Activated T-helper 1 cell treated with anti-CD3 and anti-CD28 coated beads, Interleukin-12 subunit alpha, Interleukin-12 subunit beta, Interleukin-2, Interleukin-4 antibody, amounts not matched to agents 30 ng/mL and 10 ng/mL and 1 ng/mL, durations not matched to agents 14 hours and 24 hours and 36 hours (primary cell): Measurements from ENCODE around the gene TRIO. TPM values are rescaled to one million over a fixed set of nuclear protein-coding genes. Genes with fewer than 3 reads are reported as not detected.
"Not testable (repeated sequence)": the region's sequence is repeated elsewhere in the genome, so short reads cannot be mapped to it uniquely, and the experiment has no call there.

Source experiments
- DNase-seq: peaks from one replicate; pipeline ENCODE4 v3.0.0; 2021; ENCODE audit warnings: low spot score
- H3K27ac Mint-ChIP-seq: one replicate; pipeline ENCODE4 v1.8.0; 2021; ENCODE audit warnings: mild to moderate bottlenecking, mixed read lengths
- H3K27me3 Mint-ChIP-seq: one replicate; pipeline ENCODE4 v1.8.0; 2022; ENCODE audit warnings: mild to moderate bottlenecking, moderate library complexity, mixed read lengths; ENCODE audit not compliant: insufficient read depth
- H3K36me3 Mint-ChIP-seq: one replicate; pipeline ENCODE4 v1.8.0; 2021; ENCODE audit warnings: low read depth, mixed read lengths
- H3K4me1 Mint-ChIP-seq: one replicate; pipeline ENCODE4 v1.8.0; 2021; ENCODE audit warnings: low read depth, mixed read lengths
- H3K4me3 Mint-ChIP-seq: one replicate; pipeline ENCODE4 v1.8.0; 2021; ENCODE audit warnings: mild to moderate bottlenecking, moderate library complexity, mixed read lengths
- H3K9me3 Mint-ChIP-seq: one replicate; pipeline ENCODE4 v1.8.0; 2021; ENCODE audit warnings: mixed read lengths
- intact Hi-C: fragments of 100-400 bp; cut with micrococcal nuclease; formaldehyde crosslinking; loops from one replicate; pipeline ENCODE4 v1.15.1; 2024
- total RNA-seq: library from RNA; stranded (reverse); gene quantifications from 2 replicates; pipeline ENCODE4 v1.2.3, GENCODE V29; 2022

The TRIO gene
- total RNA-seq, 1 donor from 2014 or later: 11.4 TPM

- H3K36me3 Mint-ChIP-seq: no peaks in the 10 kb centered on the region
- intact Hi-C loops: no loop called here
- DNase-seq: no peak
- H3K27ac Mint-ChIP-seq: no peak overlapping the region
- peaks cover 1% of the 10 kb centered on the region for H3K4me1 Mint-ChIP-seq
- no peak overlapping the region for H3K4me3 Mint-ChIP-seq
- peaks cover 8% of the 10 kb centered on the region for H3K27me3 Mint-ChIP-seq
- H3K9me3 Mint-ChIP-seq: no peaks in the 10 kb centered on the region
Observed at GRCh38 chr5:14374100-14374499, 231.0 kb downstream of the TRIO start.

GRCh38 chr5:14376789-14377188 lies 233.6 kb downstream of the TRIO start:
- no peaks in the 10 kb centered on the region for H3K9me3 Mint-ChIP-seq
- intact Hi-C loops: no loop called here
- H3K36me3 Mint-ChIP-seq: peaks cover 2% of the 10 kb centered on the region
- peaks cover 8% of the 10 kb centered on the region for H3K27me3 Mint-ChIP-seq
- no peaks in the 10 kb centered on the region for H3K4me1 Mint-ChIP-seq
- no peak for DNase-seq
- no peak overlapping the region for H3K27ac Mint-ChIP-seq
- H3K4me3 Mint-ChIP-seq: no peak overlapping the region

- H3K36me3 Mint-ChIP-seq: peaks cover 2% of the 10 kb centered on the region
- intact Hi-C loops: no loop called here
- no peak overlapping the region for H3K4me3 Mint-ChIP-seq
- H3K27ac Mint-ChIP-seq: no peak overlapping the region
- peaks cover 4% of the 10 kb centered on the region for H3K27me3 Mint-ChIP-seq
- no peaks in the 10 kb centered on the region for H3K4me1 Mint-ChIP-seq
- no peak for DNase-seq
- H3K9me3 Mint-ChIP-seq: no peaks in the 10 kb centered on the region
Observed at GRCh38 chr5:14379739-14380497, 236.8 kb downstream of the TRIO start.

- Mint-ChIP-seq H3K4me1 (no peaks in the 10 kb centered on the region), H3K27ac (no peak overlapping the region), H3K9me3 (no peaks in the 10 kb centered on the region), H3K36me3 (peaks cover 2% of the 10 kb centered on the region), H3K4me3 (no peak overlapping the region), H3K27me3 (peaks cover 1% of the 10 kb centered on the region)
- no peak for DNase-seq
- intact Hi-C loops: no loop called here
Observed at GRCh38 chr5:14380712-14381111, 237.6 kb downstream of the TRIO start.

GRCh38 chr5:14382640-14383039 lies 239.5 kb downstream of the TRIO start:
- peaks cover 4% of the 10 kb centered on the region for H3K27me3 Mint-ChIP-seq
- DNase-seq: no peak
- H3K4me3 Mint-ChIP-seq: no peak overlapping the region
- intact Hi-C loops: no loop called here
- H3K9me3 Mint-ChIP-seq: no peaks in the 10 kb centered on the region
- H3K4me1 Mint-ChIP-seq: no peaks in the 10 kb centered on the region
- peaks cover 2% of the 10 kb centered on the region for H3K36me3 Mint-ChIP-seq
- no peak overlapping the region for H3K27ac Mint-ChIP-seq

GRCh38 chr5:14383923-14384322 lies 240.8 kb downstream of the TRIO start:
- Mint-ChIP-seq H3K4me3 (no peak overlapping the region), H3K27me3 (peaks cover 4% of the 10 kb centered on the region), H3K27ac (no peak overlapping the region), H3K36me3 (peaks cover 2% of the 10 kb centered on the region), H3K9me3 (no peaks in the 10 kb centered on the region), H3K4me1 (no peaks in the 10 kb centered on the region)
- DNase-seq: no peak
- intact Hi-C loops: no loop called here

- H3K27me3 Mint-ChIP-seq: peaks cover 6% of the 10 kb centered on the region
- no peak for DNase-seq
- H3K36me3 Mint-ChIP-seq: peaks cover 2% of the 10 kb centered on the region
- H3K4me3 Mint-ChIP-seq: no peak overlapping the region
- intact Hi-C loops: no loop called here
- H3K27ac Mint-ChIP-seq: no peak overlapping the region
- no peaks in the 10 kb centered on the region for H3K9me3 Mint-ChIP-seq
- no peaks in the 10 kb centered on the region for H3K4me1 Mint-ChIP-seq
Observed at GRCh38 chr5:14385019-14385418, 241.9 kb downstream of the TRIO start.

GRCh38 chr5:14386884-14387624 lies 243.9 kb downstream of the TRIO start:
- no peak overlapping the region for H3K27ac Mint-ChIP-seq
- H3K27me3 Mint-ChIP-seq: peaks cover 11% of the 10 kb centered on the region
- intact Hi-C loops: no loop called here
- H3K36me3 Mint-ChIP-seq: peaks cover 2% of the 10 kb centered on the region
- no peaks in the 10 kb centered on the region for H3K4me1 Mint-ChIP-seq
- no peak for DNase-seq
- no peaks in the 10 kb centered on the region for H3K9me3 Mint-ChIP-seq
- no peak overlapping the region for H3K4me3 Mint-ChIP-seq

GRCh38 chr5:14388741-14389140 lies 245.6 kb downstream of the TRIO start:
- Mint-ChIP-seq H3K4me3 (no peak overlapping the region), H3K36me3 (peaks cover 2% of the 10 kb centered on the region), H3K27me3 (peaks cover 11% of the 10 kb centered on the region), H3K4me1 (no peaks in the 10 kb centered on the region), H3K27ac (no peak overlapping the region), H3K9me3 (no peaks in the 10 kb centered on the region)
- no peak for DNase-seq
- intact Hi-C loops: no loop called here

GRCh38 chr5:14392552-14392951 lies 249.4 kb downstream of the TRIO start:
- H3K27me3 Mint-ChIP-seq, H3K9me3 Mint-ChIP-seq, H3K4me3 Mint-ChIP-seq, H3K27ac Mint-ChIP-seq, H3K36me3 Mint-ChIP-seq, DNase-seq, intact Hi-C loops, H3K4me1 Mint-ChIP-seq: not testable (repeated sequence)

- Mint-ChIP-seq H3K36me3 (peaks cover 2% of the 10 kb centered on the region), H3K27ac (no peak overlapping the region), H3K4me3 (no peak overlapping the region), H3K27me3 (peaks cover 9% of the 10 kb centered on the region), H3K9me3 (no peaks in the 10 kb centered on the region), H3K4me1 (no peaks in the 10 kb centered on the region)
- DNase-seq: no peak
- intact Hi-C loops: no loop called here
Observed at GRCh38 chr5:14394365-14394764, 251.2 kb downstream of the TRIO start.

- H3K27ac Mint-ChIP-seq: no peak overlapping the region
- DNase-seq: no peak
- no peaks in the 10 kb centered on the region for H3K36me3 Mint-ChIP-seq
- peaks cover under 1% of the 10 kb centered on the region for H3K4me1 Mint-ChIP-seq
- intact Hi-C loops: no loop called here
- H3K9me3 Mint-ChIP-seq: no peaks in the 10 kb centered on the region
- no peak overlapping the region for H3K4me3 Mint-ChIP-seq
- H3K27me3 Mint-ChIP-seq: peaks cover 3% of the 10 kb centered on the region
Observed at GRCh38 chr5:14395411-14395810, 252.3 kb downstream of the TRIO start.

- DNase-seq: no peak
- intact Hi-C loops: no loop called here
- no peaks in the 10 kb centered on the region for H3K9me3 Mint-ChIP-seq
- H3K27me3 Mint-ChIP-seq: peaks cover 1% of the 10 kb centered on the region
- H3K36me3 Mint-ChIP-seq: no peaks in the 10 kb centered on the region
- H3K4me1 Mint-ChIP-seq: peaks cover 8% of the 10 kb centered on the region
- no peak overlapping the region for H3K27ac Mint-ChIP-seq
- no peak overlapping the region for H3K4me3 Mint-ChIP-seq
Observed at GRCh38 chr5:14396066-14396465, 252.9 kb downstream of the TRIO start.
